Mesenchymal stem cell (in vitro differentiated cells and primary cell): ENCODE data around the gene CYSTM1.

Experiments used
- DNase-seq: peaks from one replicate; pipeline ENCODE4 v3.0.0-alpha.2; 2013
- H2AFZ ChIP-seq: one replicate; pipeline ENCODE4 v1.6.1; 2013; ENCODE audit warnings: low read depth, mild to moderate bottlenecking, control low read depth, inconsistent platforms, low read length, moderate library complexity
- H2AK5ac ChIP-seq: 2 replicates; pipeline ENCODE4 v1.6.1; 2013; ENCODE audit warnings: low read length, moderate library complexity, mild to moderate bottlenecking, inconsistent platforms; ENCODE audit not compliant: severe bottlenecking
- H2BK120ac ChIP-seq: one replicate; pipeline ENCODE4 v1.6.1; 2013; ENCODE audit warnings: low read depth, mild to moderate bottlenecking, inconsistent platforms, low read length, moderate library complexity
- H2BK12ac ChIP-seq, 2 experiments: one replicate each; pipeline ENCODE4 v1.6.1; 2013; ENCODE audit warnings: inconsistent platforms in 2 of 2, low read length in 2 of 2, mild to moderate bottlenecking in 2 of 2, moderate library complexity in 2 of 2, control low read depth in 1 of 2
- H2BK15ac ChIP-seq: one replicate; pipeline ENCODE4 v1.6.1; 2013; ENCODE audit warnings: mild to moderate bottlenecking, low read depth, inconsistent platforms; ENCODE audit not compliant: poor library complexity, severe bottlenecking
- H2BK5ac ChIP-seq: 2 replicates; pipeline ENCODE4 v1.6.1; 2013; ENCODE audit warnings: low read depth, mild to moderate bottlenecking, low read length, control low read depth, inconsistent platforms; ENCODE audit not compliant: poor library complexity, severe bottlenecking
- H3K14ac ChIP-seq, 2 experiments: one replicate each; pipeline ENCODE4 v1.6.1; 2013; ENCODE audit warnings: inconsistent platforms in 2 of 2, low read length in 2 of 2, control low read depth in 1 of 2, mild to moderate bottlenecking in 1 of 2, moderate library complexity in 1 of 2
- H3K18ac ChIP-seq, 2 experiments: one replicate each; pipeline ENCODE4 v1.6.1; 2013; ENCODE audit warnings: inconsistent platforms in 2 of 2, low read length in 2 of 2, control low read depth in 1 of 2, low read depth in 1 of 2, mild to moderate bottlenecking in 1 of 2
- H3K23ac ChIP-seq, 2 experiments: one replicate each; pipeline ENCODE4 v1.6.1; 2013; ENCODE audit warnings: inconsistent platforms in 2 of 2, low read length in 2 of 2, mild to moderate bottlenecking in 2 of 2, moderate library complexity in 2 of 2, control low read depth in 1 of 2
- H3K27ac ChIP-seq: 2 replicates; pipeline ENCODE4 v1.5.1; 2013; ENCODE audit warnings: mild to moderate bottlenecking, moderate library complexity, low read length, control low read depth, inconsistent platforms; ENCODE audit not compliant: poor library complexity, severe bottlenecking
- H3K27me3 ChIP-seq, 2 experiments: 2 replicates each; pipeline versions ENCODE4 v1.6.1 to v1.7.0; 2013; ENCODE audit warnings: low read length in 2 of 2, mild to moderate bottlenecking in 2 of 2, moderate library complexity in 2 of 2, control low read depth in 1 of 2, inconsistent platforms in 1 of 2; ENCODE audit not compliant: control insufficient read depth in 1 of 2, insufficient read depth in 1 of 2
- H3K36me3 ChIP-seq, 2 experiments: 2 replicates each; pipeline versions ENCODE4 v1.6.1 to v1.7.0; 2013; ENCODE audit warnings: low read length in 2 of 2, control low read depth in 1 of 2, inconsistent platforms in 1 of 2, low read depth in 1 of 2, mild to moderate bottlenecking in 1 of 2; ENCODE audit not compliant: insufficient read depth in 2 of 2, control insufficient read depth in 1 of 2
- H3K4ac ChIP-seq, 2 experiments: one replicate each; pipeline ENCODE4 v1.6.1; 2013; ENCODE audit warnings: inconsistent platforms in 2 of 2, low read length in 2 of 2, mild to moderate bottlenecking in 2 of 2, moderate library complexity in 2 of 2, control low read depth in 1 of 2, low read depth in 1 of 2
- H3K4me1 ChIP-seq: 2 replicates; pipeline ENCODE4 v1.6.1; 2013; ENCODE audit warnings: low read depth, low read length, control low read depth; ENCODE audit not compliant: control insufficient read depth, insufficient read depth
- H3K4me2 ChIP-seq: 2 replicates; pipeline ENCODE4 v1.6.1; 2013; ENCODE audit warnings: low read length, mild to moderate bottlenecking, inconsistent platforms; ENCODE audit not compliant: poor library complexity, severe bottlenecking
- H3K4me3 ChIP-seq, 2 experiments: 2 replicates each; pipeline versions ENCODE4 v1.5.1 to v1.7.0; 2013; ENCODE audit warnings: low read length in 2 of 2, mild to moderate bottlenecking in 2 of 2, control low read depth in 1 of 2, low read depth in 1 of 2; ENCODE audit not compliant: insufficient read depth in 1 of 2
- H3K79me1 ChIP-seq: replicated peaks from 2 replicates; pipeline ENCODE4 v1.6.1; 2013; ENCODE audit warnings: mild to moderate bottlenecking, control low read depth, low read length, inconsistent platforms; ENCODE audit not compliant: poor library complexity, severe bottlenecking
- H3K9ac ChIP-seq: 2 replicates; pipeline ENCODE4 v1.7.0; 2013; ENCODE audit warnings: mild to moderate bottlenecking, low read length, moderate library complexity
- H3K9me3 ChIP-seq: 2 replicates; pipeline ENCODE4 v1.7.0; 2013; ENCODE audit warnings: mild to moderate bottlenecking, low read length; ENCODE audit not compliant: control insufficient read depth
- H4K8ac ChIP-seq: one replicate; pipeline ENCODE4 v1.6.1; 2013; ENCODE audit warnings: inconsistent platforms, mild to moderate bottlenecking, low read length, moderate library complexity
- H4K91ac ChIP-seq: one replicate; pipeline ENCODE4 v1.6.1; 2013; ENCODE audit warnings: mild to moderate bottlenecking, low read length, inconsistent platforms
- WGBS: methylation state at CpG from one replicate; pipeline ENCODE4 v1.1.7; 2013; ENCODE audit warnings: mixed read lengths; 5-methylcytosine and 5-hydroxymethylcytosine counted together

The CYSTM1 gene

GRCh38 chr5:140245926-140246325 lies 70.9 kb downstream of the CYSTM1 start:
- Histone ChIP-seq H3K36me3 (peaks cover 25 to 49% of the 10 kb centered on the region in 2 experiments), H2BK12ac (peak overlapping the region in 1 of 2 experiments; percentile 77), H3K9ac (peak overlapping the region; percentile 53), H3K14ac (no peak overlapping the region), H3K4me3 (no peak overlapping the region), H3K18ac (peak overlapping the region; percentile 60 to 88), H3K23ac (no peak overlapping the region), H4K8ac (peak overlapping the region; percentile 66), H3K27ac (peak overlapping the region; percentile 71), H2BK15ac (peak overlapping the region; percentile 17), H2BK5ac (no peak overlapping the region), H2AK5ac (peak overlapping the region; percentile 46), H3K4me1 (peaks cover 32% of the 10 kb centered on the region), H3K79me1 (peaks cover 27% of the 10 kb centered on the region), H4K91ac (peak overlapping the region; percentile 14), H2BK120ac (peak overlapping the region; percentile 21), H3K27me3 (no peaks in the 10 kb centered on the region), H2AFZ (no peak overlapping the region), H3K4me2 (no peak overlapping the region), H3K4ac (peak overlapping the region in 1 of 2 experiments; percentile 47), H3K9me3 (no peaks in the 10 kb centered on the region)
- 81% methylated on average over 5 of the region's 7 CpGs for WGBS
- no peak for DNase-seq

- Histone ChIP-seq H3K4me1 (peaks cover 28% of the 10 kb centered on the region), H3K4me3 (no peak overlapping the region), H2BK15ac (peak overlapping the region; percentile 17), H3K4me2 (no peak overlapping the region), H3K27me3 (no peaks in the 10 kb centered on the region), H3K14ac (no peak overlapping the region), H3K4ac (no peak overlapping the region), H2BK12ac (peak overlapping the region in 1 of 2 experiments; percentile 34), H2BK120ac (peak overlapping the region; percentile 42), H3K27ac (peak overlapping the region; percentile 71), H3K9ac (peak overlapping the region; percentile 53), H3K79me1 (peaks cover 25% of the 10 kb centered on the region), H2AFZ (no peak overlapping the region), H3K36me3 (peaks cover 25 to 49% of the 10 kb centered on the region in 2 experiments), H2BK5ac (no peak overlapping the region), H4K8ac (no peak overlapping the region), H3K18ac (peak overlapping the region; percentile 13 to 21), H4K91ac (no peak overlapping the region), H3K23ac (no peak overlapping the region), H2AK5ac (no peak overlapping the region), H3K9me3 (no peaks in the 10 kb centered on the region)
- WGBS, result 5% methylated on average over 7 of the region's 8 CpGs
- peak; percentile 94 for DNase-seq
Observed at GRCh38 chr5:140246378-140247122, 71.6 kb downstream of the CYSTM1 start.

GRCh38 chr5:140248414-140248813 lies 73.4 kb downstream of the CYSTM1 start:
- H3K14ac ChIP-seq, result no peak overlapping the region
- H3K79me1 ChIP-seq, result peaks cover 16% of the 10 kb centered on the region
- H3K27me3 ChIP-seq, result no peaks in the 10 kb centered on the region
- no peak overlapping the region for H3K9ac ChIP-seq
- H3K23ac ChIP-seq, result no peak overlapping the region
- no peak overlapping the region for H3K4me3 ChIP-seq
- H3K4ac ChIP-seq, result no peak overlapping the region
- 86% methylated on average over 3 of the region's 3 CpGs for WGBS
- H4K8ac ChIP-seq, result no peak overlapping the region
- H2BK5ac ChIP-seq, result no peak overlapping the region
- H3K18ac ChIP-seq, result no peak overlapping the region
- peaks cover 18 to 52% of the 10 kb centered on the region in 2 experiments for H3K36me3 ChIP-seq
- no peaks in the 10 kb centered on the region for H3K9me3 ChIP-seq
- peaks cover 26% of the 10 kb centered on the region for H3K4me1 ChIP-seq
- no peak for DNase-seq
- no peak overlapping the region for H3K27ac ChIP-seq
- no peak overlapping the region for H4K91ac ChIP-seq
- H2AK5ac ChIP-seq, result peak overlapping the region; percentile 49
- H3K4me2 ChIP-seq, result no peak overlapping the region
- peak overlapping the region in 1 of 2 experiments; percentile 27 for H2BK12ac ChIP-seq
- no peak overlapping the region for H2AFZ ChIP-seq
- no peak overlapping the region for H2BK15ac ChIP-seq
- no peak overlapping the region for H2BK120ac ChIP-seq

GRCh38 chr5:140249536-140249935 lies 74.5 kb downstream of the CYSTM1 start:
- H3K36me3 ChIP-seq, result peaks cover 21 to 49% of the 10 kb centered on the region in 2 experiments
- H2BK12ac ChIP-seq, result no peak overlapping the region
- no peaks in the 10 kb centered on the region for H3K9me3 ChIP-seq
- no peaks in the 10 kb centered on the region for H3K27me3 ChIP-seq
- no peak for DNase-seq
- H3K4ac ChIP-seq, result no peak overlapping the region
- no peak overlapping the region for H3K23ac ChIP-seq
- no peak overlapping the region for H4K91ac ChIP-seq
- H3K9ac ChIP-seq, result no peak overlapping the region
- no peak overlapping the region for H2BK5ac ChIP-seq
- H2AK5ac ChIP-seq, result no peak overlapping the region
- H3K79me1 ChIP-seq, result peaks cover 21% of the 10 kb centered on the region
- no peak overlapping the region for H3K27ac ChIP-seq
- 100% methylated on average over 5 of the region's 5 CpGs for WGBS
- no peak overlapping the region for H2BK120ac ChIP-seq
- peaks cover 25% of the 10 kb centered on the region for H3K4me1 ChIP-seq
- no peak overlapping the region for H4K8ac ChIP-seq
- H3K14ac ChIP-seq, result no peak overlapping the region
- no peak overlapping the region for H2BK15ac ChIP-seq
- no peak overlapping the region for H3K4me2 ChIP-seq
- H3K18ac ChIP-seq, result no peak overlapping the region
- H3K4me3 ChIP-seq, result no peak overlapping the region
- H2AFZ ChIP-seq, result no peak overlapping the region
